ENCODE measurements around the gene HSD17B7. TPM values are rescaled to one million over a fixed set of nuclear protein-coding genes. Genes with fewer than 3 reads are reported as not detected.

The HSD17B7 gene
- total RNA-seq, 1 experiment from 2014 or later = 32.0 TPM

- H3K4me2 ChIP-seq = no peak overlapping the region
- H3K79me2 ChIP-seq (ENCODE audit: low read depth) = no peaks in the 10 kb centered on the region
- intact Hi-C loops (cut with micrococcal nuclease; ENCODE audit: unreplicated experiment) = no loop called here
- H4K20me1 ChIP-seq (ENCODE audit: insufficient read depth) = no peaks in the 10 kb centered on the region
- no peaks in the 10 kb centered on the region for H3K27me3 ChIP-seq (ENCODE audit: insufficient read depth, low read depth)
- H3K9me2 ChIP-seq (ENCODE audit: insufficient read depth) = no peaks in the 10 kb centered on the region
- no peaks in the 10 kb centered on the region for H3K36me3 ChIP-seq (ENCODE audit: low read depth)
- no peak for DNase-seq
- no peaks in the 10 kb centered on the region for H3F3A ChIP-seq (ENCODE audit: insufficient read depth, low read depth)
- ChIA-PET POLR2A (ENCODE audit: unreplicated experiment) (no interaction called here), CTCF (interaction anchor here (0.7 kb wide), 1 partner anchor 321 kb away, joined by 8 read pairs; no protein-coding TSS in a partner anchor)
- BruUV-seq (replicated peaks) = no TSS peak
- peaks cover 13% of the 10 kb centered on the region for H3K4me1 ChIP-seq (replicated peaks; ENCODE audit: insufficient read depth)
- no peak overlapping the region for H3K4me3 ChIP-seq
- TF ChIP-seq CTCF (conservative IDR thresholded peaks at IDR 0.05) = no peak
- TF ChIP-seq EZH2 (IDR thresholded peaks at IDR 0.05; ENCODE audit: low read depth) = no peak
- H2AFZ ChIP-seq = no peak overlapping the region
- H3K9me3 ChIP-seq (ENCODE audit: insufficient read depth, low read depth) = no peaks in the 10 kb centered on the region
- no peak overlapping the region for H3K27ac ChIP-seq
These were observed 60.8 kb downstream of the HSD17B7 start for GRCh38 chr1:162851341-162851740.

- no peaks in the 10 kb centered on the region for H3K36me3 ChIP-seq (ENCODE audit: low read depth)
- peak; percentile 82 for TF ChIP-seq CTCF (conservative IDR thresholded peaks at IDR 0.05)
- TF ChIP-seq EZH2 (IDR thresholded peaks at IDR 0.05; ENCODE audit: low read depth) = no peak
- no peak overlapping the region for H3K27ac ChIP-seq
- no peak overlapping the region for H2AFZ ChIP-seq
- H3K4me3 ChIP-seq = no peak overlapping the region
- H3K79me2 ChIP-seq (ENCODE audit: low read depth) = no peaks in the 10 kb centered on the region
- H3K9me3 ChIP-seq (ENCODE audit: insufficient read depth, low read depth) = peaks cover 3% of the 10 kb centered on the region; the same call in 1 of the 2 replicates
- intact Hi-C loops (cut with micrococcal nuclease; ENCODE audit: unreplicated experiment) = loop anchor here (1.0 kb wide), 2 partner anchors 321 to 461 kb away; no protein-coding TSS in a partner anchor
- ChIA-PET CTCF (interaction anchor here (0.6 to 1.9 kb wide), 4 partner anchors 217 to 468 kb away, joined by 3 to 14 read pairs (median 9); no protein-coding TSS in a partner anchor), POLR2A (ENCODE audit: unreplicated experiment) (no interaction called here)
- no TSS peak for BruUV-seq (replicated peaks)
- H3F3A ChIP-seq (ENCODE audit: insufficient read depth, low read depth) = no peaks in the 10 kb centered on the region
- no peaks in the 10 kb centered on the region for H4K20me1 ChIP-seq (ENCODE audit: insufficient read depth)
- peaks cover 28% of the 10 kb centered on the region for H3K4me1 ChIP-seq (replicated peaks; ENCODE audit: insufficient read depth)
- H3K9me2 ChIP-seq (ENCODE audit: insufficient read depth) = no peaks in the 10 kb centered on the region
- H3K4me2 ChIP-seq = no peak overlapping the region
- DNase-seq = peak; percentile 60 to 68
- H3K27me3 ChIP-seq (ENCODE audit: insufficient read depth, low read depth) = no peaks in the 10 kb centered on the region
These were observed 63.9 kb downstream of the HSD17B7 start for GRCh38 chr1:162854245-162854882.

- no peaks in the 10 kb centered on the region for H3K36me3 ChIP-seq (ENCODE audit: low read depth)
- no peaks in the 10 kb centered on the region for H3K79me2 ChIP-seq (ENCODE audit: low read depth)
- H3K9me2 ChIP-seq (ENCODE audit: insufficient read depth) = no peaks in the 10 kb centered on the region
- H2AFZ ChIP-seq = peak overlapping the region; percentile 49; the same call in 1 of the 2 replicates
- BruUV-seq (replicated peaks) = no TSS peak
- H3F3A ChIP-seq (ENCODE audit: insufficient read depth, low read depth) = no peaks in the 10 kb centered on the region
- no peaks in the 10 kb centered on the region for H4K20me1 ChIP-seq (ENCODE audit: insufficient read depth)
- peaks cover 28% of the 10 kb centered on the region for H3K4me1 ChIP-seq (replicated peaks; ENCODE audit: insufficient read depth)
- ChIA-PET POLR2A (ENCODE audit: unreplicated experiment) (no interaction called here), CTCF (interaction anchor here (1.0 kb wide), 1 partner anchor 7 kb away, joined by 3 read pairs; no protein-coding TSS in a partner anchor)
- H3K4me2 ChIP-seq = peak overlapping the region; percentile 9
- intact Hi-C loops (cut with micrococcal nuclease; ENCODE audit: unreplicated experiment) = loop anchor here (1.0 to 5.0 kb wide), 2 partner anchors 52 to 180 kb away; no protein-coding TSS in a partner anchor
- TF ChIP-seq CTCF (conservative IDR thresholded peaks at IDR 0.05) (no peak), EZH2 (IDR thresholded peaks at IDR 0.05; ENCODE audit: low read depth) (no peak)
- H3K27me3 ChIP-seq (ENCODE audit: insufficient read depth, low read depth) = no peaks in the 10 kb centered on the region
- peaks cover 3% of the 10 kb centered on the region; the same call in 1 of the 2 replicates for H3K9me3 ChIP-seq (ENCODE audit: insufficient read depth, low read depth)
- H3K27ac ChIP-seq = peak overlapping the region; percentile 52
- no peak for DNase-seq
- no peak overlapping the region for H3K4me3 ChIP-seq
These were observed 65.1 kb downstream of the HSD17B7 start for GRCh38 chr1:162855461-162856150.

Data from PC-9 (cell line).